CD4-positive, alpha-beta T cell treated with Interleukin-1 beta for 1 hour (primary cell): ENCODE results near the gene HNRNPUL1.
A peak's percentile ranks its signal among the peaks of the same experiment; 100 is the strongest.

Experiments
- DNase-seq, 2 donors: peaks; one replicate each; pipeline ENCODE4 v3.0.0-alpha.2; 2020 to 2022

Gene HNRNPUL1

DNA sequence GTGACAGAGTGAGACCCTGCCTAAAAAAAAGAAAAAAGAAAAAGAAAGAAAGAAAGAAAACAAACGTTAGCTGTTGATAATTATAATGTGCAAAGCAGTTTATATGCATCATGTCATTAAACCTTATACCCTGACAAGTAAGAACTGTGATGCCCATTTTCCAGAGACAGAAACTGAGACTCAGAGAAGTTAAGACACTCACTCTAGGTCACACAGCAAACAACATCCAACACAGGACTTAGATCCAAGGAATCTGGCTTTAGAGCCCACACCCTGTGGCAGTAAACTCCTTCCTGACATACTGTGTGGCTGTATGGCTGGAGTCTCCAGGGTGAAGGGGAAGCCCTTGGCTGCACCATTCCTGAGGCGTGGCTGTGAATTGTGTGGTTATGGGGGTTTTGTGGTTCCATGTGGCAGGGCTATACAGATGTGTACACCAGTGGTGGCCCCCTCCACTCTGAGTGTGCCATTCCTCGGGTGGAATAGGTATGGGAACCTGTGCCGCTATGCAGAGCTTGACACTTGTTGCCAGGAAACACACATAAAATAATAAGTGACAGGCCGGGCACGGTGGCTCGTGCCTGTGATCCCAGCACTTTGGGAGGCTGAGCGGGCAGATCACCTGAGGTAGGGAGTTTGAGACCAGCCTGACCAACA is 29.5 kb upstream of the HNRNPUL1 start:
- DNase-seq = no peak

DNA sequence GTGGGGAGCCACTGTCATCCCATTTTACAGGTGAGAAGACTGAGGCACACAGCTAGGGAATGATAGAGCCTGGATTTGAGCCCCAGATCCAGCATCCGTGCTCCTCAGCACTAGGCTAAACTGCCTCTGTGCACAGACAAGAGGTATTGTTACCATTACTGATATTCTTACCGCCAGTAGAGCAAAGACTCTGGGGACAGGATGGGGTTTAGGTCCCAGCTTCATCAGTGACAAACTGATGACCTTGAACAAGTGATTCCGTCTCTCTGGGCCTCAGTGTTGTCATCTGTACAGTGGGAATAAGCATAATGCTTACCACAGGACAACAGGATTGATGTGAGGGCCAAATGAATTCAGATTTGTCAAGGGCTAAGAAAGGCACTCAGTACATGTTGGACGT is 28.7 kb upstream of the HNRNPUL1 start:
- DNase-seq = no peak

DNA sequence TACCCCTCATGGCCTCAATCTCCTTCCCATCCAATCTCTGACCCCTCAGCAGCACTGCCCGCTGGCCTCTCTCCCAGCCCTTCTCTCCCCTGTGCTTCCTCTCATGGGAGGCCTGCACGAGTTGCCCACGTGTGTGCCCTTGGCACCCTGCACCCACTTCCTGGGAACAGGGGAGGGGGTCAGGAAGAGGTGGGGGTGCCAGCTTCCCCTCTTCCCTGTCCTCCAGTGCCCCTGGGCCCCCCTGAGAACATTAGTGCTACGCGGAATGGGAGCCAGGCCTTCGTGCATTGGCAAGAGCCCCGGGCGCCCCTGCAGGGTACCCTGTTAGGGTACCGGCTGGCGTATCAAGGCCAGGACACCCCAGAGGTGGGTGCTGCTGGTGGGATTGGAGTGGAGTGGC is 25.9 kb upstream of the HNRNPUL1 start:
- no peak for DNase-seq

DNA sequence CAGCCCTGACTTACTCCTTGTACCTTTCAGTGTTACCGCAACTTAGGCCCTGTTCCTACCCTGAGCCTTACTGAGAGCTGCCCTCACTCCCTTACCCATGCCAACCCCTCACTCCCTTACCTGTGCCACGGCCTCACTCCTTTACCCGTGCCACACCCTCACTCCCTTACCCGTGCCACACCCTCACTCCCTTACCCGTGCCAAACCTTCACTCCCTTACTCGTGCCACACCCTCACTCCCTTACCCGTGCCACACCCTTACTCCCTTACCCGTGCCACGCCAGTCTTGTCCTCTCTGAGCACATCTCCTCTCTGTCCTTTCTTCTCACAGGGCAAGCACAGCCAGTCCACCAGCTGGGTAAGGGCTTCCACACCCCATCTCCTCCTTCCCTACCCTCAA is 24.8 kb upstream of the HNRNPUL1 start:
- DNase-seq = no peak

DNA sequence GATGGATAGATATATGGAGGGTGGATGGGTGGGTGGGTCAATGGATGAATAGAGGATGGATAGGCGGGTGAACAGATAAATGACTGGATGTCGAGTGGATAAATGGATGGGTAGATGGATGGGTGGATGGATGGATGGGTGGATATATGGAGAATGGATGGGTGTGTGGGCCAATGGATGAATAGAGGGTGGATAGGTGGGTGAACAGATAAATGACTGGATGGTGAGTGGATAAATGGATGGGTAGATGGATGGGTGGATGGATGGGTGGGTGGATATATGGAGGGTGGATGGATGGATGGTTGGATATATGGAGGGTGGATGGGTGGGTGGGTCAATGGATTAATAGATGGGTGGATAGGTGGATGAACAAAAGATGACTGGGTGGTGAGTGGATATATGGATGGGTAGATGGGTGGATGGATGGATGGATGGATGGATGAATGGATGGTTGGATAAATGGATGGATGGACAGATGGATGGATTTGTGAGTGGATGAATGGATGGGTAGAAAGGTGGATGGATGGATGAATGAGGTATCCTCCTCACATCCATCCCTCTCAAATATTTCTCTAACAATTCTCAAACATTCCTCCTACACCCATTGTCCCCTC is 24.1 kb upstream of the HNRNPUL1 start:
- DNase-seq = no peak

DNA sequence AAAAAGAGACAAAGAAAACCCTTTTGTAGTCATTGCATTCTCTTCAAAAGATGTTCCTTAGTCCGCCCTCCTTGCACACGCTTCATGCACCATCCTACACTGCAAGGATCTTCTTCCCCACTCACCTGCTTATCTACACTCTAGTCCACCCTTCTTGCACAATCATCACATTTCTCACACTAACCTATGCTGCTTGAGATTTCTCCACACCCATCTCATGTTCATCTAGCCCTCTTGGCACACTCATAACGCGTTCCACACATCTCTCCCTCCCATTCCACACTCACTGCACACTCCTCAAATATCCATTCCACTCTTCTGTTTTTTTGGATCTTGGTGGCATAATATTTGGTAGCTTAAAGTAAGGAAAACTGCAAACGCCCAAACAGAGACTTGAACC is 22.3 kb upstream of the HNRNPUL1 start:
- DNase-seq = no peak

DNA sequence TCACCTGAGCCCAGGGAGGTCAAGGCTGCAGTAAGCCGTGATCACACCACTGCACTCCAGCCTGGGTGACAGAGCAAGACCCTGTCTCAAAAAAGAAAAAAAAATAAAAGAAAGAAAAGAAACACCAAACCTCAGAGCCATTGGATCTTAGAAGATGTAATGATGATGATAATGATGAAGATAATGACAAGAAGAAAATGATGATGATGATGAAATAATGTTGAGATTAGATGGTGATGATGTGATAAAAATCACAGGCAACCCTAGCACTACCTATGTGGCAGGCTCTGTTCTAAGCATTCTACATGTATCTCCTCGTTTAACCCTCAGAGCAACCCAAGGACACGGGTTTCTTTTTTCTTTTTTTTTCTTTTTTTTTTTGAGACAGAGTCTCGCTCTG is 20.1 kb upstream of the HNRNPUL1 start:
- no peak for DNase-seq

DNA sequence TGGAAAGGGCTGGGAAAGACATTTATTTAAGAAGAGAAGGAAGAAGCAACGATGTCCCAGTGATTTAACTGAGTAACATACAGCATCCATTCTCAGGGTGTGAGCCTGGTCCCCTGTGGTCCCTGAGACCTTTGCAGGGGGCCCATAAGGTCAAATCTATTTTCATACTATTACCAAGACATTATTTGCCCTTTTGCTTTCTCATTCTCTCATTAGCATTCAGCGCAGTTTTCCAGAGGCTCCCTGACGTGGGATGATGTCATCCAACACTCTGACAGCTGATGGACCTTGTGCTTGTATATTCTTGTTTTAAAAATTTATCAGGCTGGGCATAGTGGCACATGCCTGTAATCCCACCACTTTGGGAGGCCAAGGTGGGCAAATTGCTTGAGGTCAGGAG is 18.3 kb upstream of the HNRNPUL1 start:
- DNase-seq = no peak

DNA sequence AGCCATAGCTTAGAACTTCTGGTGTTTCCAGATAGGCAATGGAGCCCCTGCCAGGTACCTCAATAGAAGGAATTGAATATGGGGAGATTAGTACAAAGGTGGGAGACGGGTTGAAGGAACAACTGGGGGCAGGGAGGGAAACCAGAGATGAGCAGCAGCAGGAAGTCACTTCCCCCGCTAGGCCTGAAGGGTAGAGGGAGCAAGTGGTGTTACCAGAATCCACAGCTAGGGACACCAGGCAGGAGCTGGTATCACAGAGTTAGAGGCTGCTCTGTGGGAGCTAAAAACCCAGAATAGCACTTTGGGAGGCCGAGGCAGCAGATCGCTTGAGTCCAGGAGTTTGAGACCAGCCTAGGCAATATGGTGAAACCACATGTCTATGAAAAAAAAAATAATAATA is 15.3 kb upstream of the HNRNPUL1 start:
- no peak for DNase-seq

DNA sequence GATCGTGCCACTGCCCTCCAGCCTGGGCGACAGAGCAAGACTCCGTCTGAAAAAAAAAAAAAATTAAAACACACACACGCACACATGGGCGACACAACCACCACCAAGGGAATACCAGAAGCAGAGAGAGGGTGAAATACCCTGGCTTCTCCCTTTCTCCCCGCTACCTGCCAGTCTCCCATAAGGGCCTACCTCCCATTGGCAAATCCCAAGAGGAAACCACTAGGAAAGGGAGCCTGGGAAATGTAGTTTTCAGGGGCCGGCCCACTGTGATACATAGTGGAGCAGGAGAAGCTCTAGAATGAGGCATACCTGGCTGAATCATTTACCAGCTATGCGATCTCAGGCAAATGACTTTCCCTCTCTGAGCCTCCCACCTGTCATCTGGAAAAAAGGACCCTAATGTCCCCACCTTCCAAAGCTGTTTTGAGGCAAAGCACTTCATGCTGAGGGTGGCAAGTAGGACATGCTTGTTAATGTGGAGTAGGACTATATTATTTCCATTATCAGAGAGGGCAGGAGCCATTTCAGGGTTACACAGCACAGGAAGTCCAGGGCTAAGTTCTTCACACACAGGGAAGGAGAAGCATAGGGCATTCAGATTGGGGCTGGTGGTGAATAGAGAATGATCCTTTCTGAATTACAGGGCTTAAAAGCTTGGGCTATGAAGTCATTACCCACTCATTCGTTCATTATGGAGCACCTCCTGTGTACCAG is 14.3 kb upstream of the HNRNPUL1 start:
- no peak for DNase-seq

DNA sequence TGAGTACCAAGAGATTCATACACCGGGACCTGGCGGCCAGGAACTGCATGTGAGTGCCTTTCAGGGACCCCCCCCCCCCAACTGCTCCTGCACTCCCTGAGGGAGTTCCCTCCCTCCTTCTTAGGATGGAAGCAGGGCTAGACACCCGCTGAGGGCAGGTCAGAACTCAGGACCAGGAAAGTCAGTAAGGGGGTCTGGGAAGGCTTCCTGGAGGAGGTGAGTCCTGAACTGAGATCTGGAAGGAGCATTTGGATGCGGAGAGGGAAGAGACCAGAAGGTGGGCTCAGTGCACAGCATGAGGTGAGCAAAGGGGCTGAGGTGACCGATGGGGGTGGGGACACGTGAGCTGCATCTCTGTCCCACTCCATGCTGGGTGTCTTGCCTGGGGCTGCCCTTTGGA is 10.5 kb upstream of the HNRNPUL1 start:
- DNase-seq = no peak

DNA sequence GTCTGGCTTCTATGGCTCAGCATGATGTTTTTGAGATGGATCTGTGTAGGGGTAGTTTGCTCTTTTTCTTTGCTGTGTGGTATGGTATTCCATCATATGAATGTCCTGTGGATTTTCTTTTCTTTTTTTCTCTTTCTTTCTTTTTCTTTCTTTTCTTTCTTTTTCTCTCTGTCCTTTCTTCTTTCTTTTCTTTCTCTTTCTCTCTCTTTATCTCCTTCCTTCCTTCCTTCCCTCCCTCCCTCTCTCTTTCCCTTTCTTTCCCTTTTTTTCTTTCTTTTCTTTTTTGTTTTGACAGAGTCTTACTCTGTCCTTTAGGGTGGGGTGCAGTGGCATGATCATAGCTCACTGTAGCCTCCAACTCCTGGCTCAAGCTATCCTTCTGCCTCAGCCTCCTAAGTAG is 9.0 kb upstream of the HNRNPUL1 start:
- no peak for DNase-seq

DNA sequence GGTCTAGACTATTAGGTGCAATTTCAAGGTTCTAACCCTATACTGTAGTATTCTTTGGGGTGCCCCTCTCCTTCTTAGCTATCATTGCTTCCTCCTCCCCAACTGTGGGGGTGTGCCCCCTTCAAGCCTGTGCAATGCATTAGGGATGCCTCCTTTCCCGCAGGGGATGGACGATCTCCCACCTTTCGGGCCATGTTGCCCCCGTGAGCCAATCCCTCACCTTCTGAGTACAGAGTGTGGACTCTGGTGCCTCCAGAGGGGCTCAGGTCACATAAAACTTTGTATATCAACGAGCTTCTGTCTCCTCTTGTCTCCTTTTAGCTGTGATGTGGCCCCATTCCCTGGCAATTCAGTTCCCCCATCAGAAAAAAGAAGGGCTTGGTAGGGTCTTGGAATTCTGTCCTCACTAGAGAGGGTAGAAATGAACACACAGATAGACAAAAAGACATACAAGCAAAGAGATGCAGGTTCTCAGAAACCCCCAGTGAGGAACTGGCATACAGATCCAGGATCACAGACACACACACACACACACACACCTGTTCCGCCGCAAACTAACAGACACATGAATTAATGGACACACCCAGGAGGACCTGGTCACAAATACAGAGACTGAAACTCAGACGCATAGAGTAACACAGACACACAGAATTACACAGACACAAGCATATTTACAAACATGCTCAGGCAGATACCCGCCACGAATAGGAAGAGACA is 2.5 kb upstream of the HNRNPUL1 start:
- DNase-seq = no peak

DNA sequence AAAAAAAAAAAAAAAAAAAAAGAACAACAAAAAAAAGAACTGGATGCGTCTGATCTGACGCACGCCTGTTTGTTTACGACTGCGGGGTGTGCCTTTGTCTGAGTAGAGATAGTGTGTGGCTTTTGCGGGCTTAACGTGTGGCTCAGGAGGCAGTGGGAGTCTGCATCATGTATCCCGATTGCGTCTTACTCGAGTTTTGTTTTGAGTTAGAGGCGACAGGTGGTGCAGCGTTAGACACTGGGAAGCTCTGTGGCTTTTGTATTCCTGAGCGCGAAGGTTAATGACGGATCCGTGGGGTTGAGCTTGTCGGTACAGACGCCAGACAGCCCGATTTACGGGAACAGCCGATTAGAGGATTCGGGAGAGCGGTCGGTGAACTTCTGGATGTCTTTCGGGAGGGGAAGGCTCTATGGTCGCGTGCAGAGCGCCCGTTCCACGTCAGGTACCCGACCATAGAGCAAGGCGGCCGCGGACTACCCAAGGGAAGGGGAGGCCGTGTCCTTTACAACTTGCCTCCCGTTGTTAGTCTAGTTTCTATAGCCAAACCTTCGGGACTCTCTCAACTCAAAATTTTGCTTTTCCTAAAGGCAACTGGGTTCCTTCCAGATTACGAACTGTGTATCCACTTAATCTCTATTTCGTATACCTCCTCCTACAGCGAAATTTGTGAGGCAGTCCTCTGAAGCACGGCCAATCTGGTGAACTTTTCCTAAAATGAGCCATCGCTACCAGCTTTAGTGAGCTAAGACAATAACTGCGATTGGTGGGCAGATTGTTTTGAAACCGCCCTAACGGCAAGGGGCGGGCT is 926 bp upstream of the HNRNPUL1 start:
- DNase-seq = peak; percentile 88 to 94

DNA sequence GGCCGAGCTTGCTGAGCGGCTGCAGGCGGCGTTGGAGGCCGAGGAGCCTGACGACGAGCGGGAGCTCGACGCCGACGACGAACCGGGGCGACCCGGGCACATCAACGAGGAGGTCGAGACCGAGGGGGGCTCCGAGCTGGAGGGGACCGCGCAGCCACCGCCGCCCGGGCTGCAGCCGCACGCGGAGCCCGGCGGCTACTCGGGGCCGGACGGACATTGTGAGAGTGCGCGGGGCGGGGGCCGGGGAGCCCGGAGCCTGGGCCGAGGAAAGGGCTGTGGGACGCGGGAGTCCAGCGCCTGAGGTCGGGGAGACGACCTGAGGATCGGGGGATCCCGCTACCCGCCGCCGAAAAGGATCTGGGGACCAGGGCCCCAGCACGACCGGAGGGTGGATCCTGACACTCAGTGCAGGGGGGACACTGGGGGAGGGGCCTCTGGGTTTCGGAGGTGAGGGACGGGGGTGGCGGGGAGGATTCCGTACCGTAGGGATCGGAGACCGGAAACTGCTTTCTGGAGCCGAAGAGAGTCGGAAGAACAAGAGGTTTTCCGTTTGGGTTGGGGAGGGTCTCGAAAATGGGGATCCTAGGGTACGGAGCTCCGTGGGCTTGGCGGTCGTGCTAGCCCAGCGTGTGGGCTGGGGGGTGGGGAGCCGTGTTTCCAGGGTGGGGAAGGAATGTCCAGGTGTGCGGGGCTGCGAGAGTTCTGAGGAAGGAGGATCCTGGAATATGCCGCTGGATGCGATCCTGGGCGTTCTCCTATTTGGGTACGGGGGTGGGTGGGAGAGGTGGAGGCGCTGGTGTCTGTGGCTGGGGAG is 616 bp downstream of the HNRNPUL1 start:
- peak; percentile 45 to 52 for DNase-seq

DNA sequence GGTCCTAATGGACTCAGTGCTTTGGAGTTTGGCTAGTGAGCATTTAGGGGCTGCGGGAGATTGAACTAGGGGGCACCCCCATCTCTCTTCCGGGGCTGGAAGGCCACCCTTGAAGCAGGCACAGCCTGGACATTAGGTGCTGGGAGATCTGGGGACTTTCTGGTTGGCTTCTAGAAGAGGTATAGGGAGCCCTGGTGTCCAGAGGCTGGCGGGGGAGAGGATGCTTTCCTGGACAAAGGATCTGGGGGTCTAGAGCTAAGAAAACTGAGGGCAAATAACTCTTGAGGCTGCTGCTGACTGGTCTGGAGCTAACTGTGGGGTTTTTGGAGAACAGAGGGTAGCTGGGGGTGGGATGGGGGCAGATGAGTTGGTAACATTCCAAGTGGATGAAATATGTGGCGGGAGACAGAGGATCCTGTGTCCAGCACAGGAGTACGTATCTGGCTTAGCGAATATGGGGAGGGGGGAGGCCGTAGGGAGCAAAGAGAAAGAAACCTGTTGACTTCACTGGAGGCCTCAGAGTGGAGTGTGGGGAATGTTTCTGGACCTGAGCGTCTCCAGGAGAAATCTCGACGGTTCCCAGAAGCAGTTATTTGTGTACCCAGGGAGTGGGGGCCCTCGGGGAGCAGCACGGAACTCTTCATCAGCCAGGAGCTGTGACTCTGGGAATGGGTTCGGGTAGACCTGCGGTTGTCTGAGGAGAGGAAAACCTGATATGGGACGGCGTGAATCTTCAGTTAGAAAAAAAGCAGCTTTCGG is 1.4 kb downstream of the HNRNPUL1 start:
- peak in 1 of 2 donors; percentile 5 for DNase-seq

DNA sequence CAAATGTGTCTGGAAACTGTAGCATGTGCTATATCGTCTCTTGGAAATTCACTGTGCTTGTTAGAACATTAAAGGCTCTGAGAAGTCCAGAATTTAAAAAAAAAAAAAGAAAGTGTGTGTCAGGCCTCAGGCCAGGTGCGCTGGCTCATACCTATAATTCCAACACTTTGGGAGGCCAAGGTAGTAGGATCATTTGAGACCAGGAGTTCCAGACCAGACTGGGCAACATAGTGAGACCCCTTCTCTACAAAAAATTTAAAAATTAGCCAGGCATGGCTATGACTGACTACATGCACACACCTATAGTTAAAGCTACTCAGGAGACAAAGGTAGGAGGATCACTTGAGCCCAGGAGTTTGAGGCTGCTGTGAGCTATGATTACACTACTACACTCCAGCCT is 4.9 kb downstream of the HNRNPUL1 start:
- DNase-seq = no peak

DNA sequence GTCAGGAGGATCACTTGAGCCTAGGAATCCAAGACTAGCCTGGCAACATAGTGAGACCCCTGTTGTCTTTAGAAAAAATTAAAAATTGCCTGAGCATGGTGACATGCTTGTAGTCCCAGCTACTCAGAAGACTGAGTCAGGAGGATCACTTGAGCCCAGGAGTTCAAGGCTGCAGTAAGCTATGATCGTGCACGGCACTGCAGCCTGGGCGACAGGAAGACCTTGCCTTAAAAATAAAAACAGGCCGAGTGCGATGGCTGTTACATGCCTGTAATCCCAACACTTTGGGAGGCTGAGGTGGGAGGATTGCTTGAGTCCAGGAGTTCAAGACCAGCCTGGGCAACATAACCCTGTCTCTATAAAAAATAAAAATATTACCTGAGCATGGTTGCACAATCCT is 5.4 kb downstream of the HNRNPUL1 start:
- DNase-seq = no peak

DNA sequence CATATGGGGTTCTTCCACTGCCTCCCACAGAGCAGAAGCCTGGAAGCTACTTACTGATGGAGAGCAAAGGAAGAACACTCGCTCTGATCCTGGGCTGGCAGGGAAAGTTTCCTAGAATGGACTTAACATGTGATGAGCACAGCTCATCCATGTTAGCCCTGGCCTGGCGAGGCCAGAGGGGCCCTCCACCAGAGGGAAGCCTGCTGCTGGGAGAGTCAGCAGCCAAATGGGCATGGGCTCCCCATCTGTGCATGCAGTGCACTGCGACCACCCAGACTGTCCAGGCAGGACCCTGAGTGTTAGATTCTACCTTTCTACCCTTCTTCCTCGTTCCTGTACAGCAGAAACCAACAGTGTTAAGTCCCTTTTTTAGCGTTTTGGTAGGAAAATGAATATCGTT is 8.9 kb downstream of the HNRNPUL1 start:
- DNase-seq = no peak

DNA sequence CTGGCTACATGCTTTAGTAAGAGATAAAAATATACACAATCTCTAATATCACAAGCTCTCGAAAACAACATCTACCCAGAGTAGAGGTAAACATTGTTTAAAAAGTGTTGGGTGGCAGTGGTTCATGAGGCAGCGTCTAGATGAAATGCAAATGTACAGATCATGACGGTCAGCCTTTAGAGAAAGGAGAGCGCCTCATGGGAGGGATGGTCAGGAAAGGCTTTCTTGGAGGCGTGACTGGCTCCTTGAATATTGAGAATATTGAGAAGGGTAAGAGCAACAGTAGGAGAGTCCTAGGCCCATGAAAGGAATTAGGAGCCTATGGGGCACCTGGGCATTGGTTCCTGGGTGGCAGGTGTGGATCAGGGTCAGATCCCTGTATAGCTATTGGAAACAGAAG is 10.6 kb downstream of the HNRNPUL1 start:
- no peak for DNase-seq

DNA sequence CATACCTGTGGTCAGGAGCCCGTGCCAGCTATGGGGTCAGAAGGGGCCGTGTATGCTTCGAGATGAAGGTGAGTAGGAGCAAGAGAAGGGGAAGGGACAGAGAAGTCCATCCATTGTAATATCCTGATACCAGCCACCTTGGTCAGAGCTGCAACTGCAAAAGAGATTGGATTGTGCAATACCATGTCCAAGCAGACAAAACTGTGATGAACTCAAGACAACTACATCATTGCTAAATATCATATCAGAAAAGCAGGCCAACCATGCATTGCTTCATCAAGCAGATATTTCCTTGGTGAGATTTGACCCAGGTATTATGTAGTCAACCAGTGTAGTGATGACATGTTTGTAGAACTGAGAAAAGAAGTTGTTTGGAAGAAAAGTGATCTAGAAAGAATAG is 12.1 kb downstream of the HNRNPUL1 start:
- DNase-seq = no peak
